8988T (cell line): Measurements from ENCODE around the gene KBTBD3.
A peak's percentile ranks its signal among the peaks of the same experiment; 100 is the strongest.
"Not testable (repeated sequence)": the region's sequence is repeated elsewhere in the genome, so short reads cannot be mapped to it uniquely, and the experiment has no call there.

Experiments
- DNase-seq: peaks from one replicate; pipeline ENCODE4 v3.0.0; 2011

Gene KBTBD3

GRCh38 chr11:106061249-106061784, 15.8 kb downstream of the KBTBD3 start:
- no peak for DNase-seq

GRCh38 chr11:106059617-106060016, 17.5 kb downstream of the KBTBD3 start:
- DNase-seq = no peak

- DNase-seq = not testable (repeated sequence)
Measured at GRCh38 chr11:106058377-106058776, 18.8 kb downstream of the KBTBD3 start.

- DNase-seq = no peak
Measured at GRCh38 chr11:106051103-106051502, 26.0 kb downstream of the KBTBD3 start.

GRCh38 chr11:106049727-106050476, 27.2 kb downstream of the KBTBD3 start:
- DNase-seq = no peak

- DNase-seq = no peak
Measured at GRCh38 chr11:106047631-106048030, 29.5 kb downstream of the KBTBD3 start.

- no peak for DNase-seq
Measured at GRCh38 chr11:106043540-106043939, 33.6 kb downstream of the KBTBD3 start.

- DNase-seq = no peak
Measured at GRCh38 chr11:106032861-106033260, 44.3 kb downstream of the KBTBD3 start.

GRCh38 chr11:106031936-106032335, 45.2 kb downstream of the KBTBD3 start:
- DNase-seq = no peak

- DNase-seq = no peak
Measured at GRCh38 chr11:106031202-106031810, 45.8 kb downstream of the KBTBD3 start.

GRCh38 chr11:106030609-106031008, 46.5 kb downstream of the KBTBD3 start:
- DNase-seq = no peak

- no peak for DNase-seq
Measured at GRCh38 chr11:106022795-106023275, 54.3 kb downstream of the KBTBD3 start.

GRCh38 chr11:106021967-106022794, 55.0 kb downstream of the KBTBD3 start, which contains the start of gene MSANTD4:
MSANTD4 (minus strand) TSS chr11:106022240; CDS start chr11:106010917, 11,323 bp downstream.
- peak; percentile 73 for DNase-seq

GRCh38 chr11:106021181-106021966, 55.8 kb downstream of the KBTBD3 start:
- DNase-seq = peak; percentile 15

- no peak for DNase-seq
Measured at GRCh38 chr11:106017093-106017492, 60.1 kb downstream of the KBTBD3 start.

- DNase-seq = no peak
Measured at GRCh38 chr11:106015066-106015465, 62.1 kb downstream of the KBTBD3 start.

GRCh38 chr11:106014620-106015019, 62.5 kb downstream of the KBTBD3 start:
- DNase-seq = no peak

- DNase-seq = no peak
Measured at GRCh38 chr11:106014035-106014434, 63.1 kb downstream of the KBTBD3 start.

GRCh38 chr11:106012744-106013143, 64.4 kb downstream of the KBTBD3 start:
- DNase-seq = no peak

- no peak for DNase-seq
Measured at GRCh38 chr11:106011481-106011880, 65.7 kb downstream of the KBTBD3 start.

- not testable (repeated sequence) for DNase-seq
Measured at GRCh38 chr11:106003094-106003493, 74.1 kb downstream of the KBTBD3 start.

GRCh38 chr11:106001304-106002012, 75.7 kb downstream of the KBTBD3 start:
- no peak for DNase-seq
